HG02852 (cell line): ENCODE measurements around the gene CACNA1D.

ENCODE experiments used
- ATAC-seq: cut with Tn5 transposase; IDR thresholded peaks from one replicate; pipeline ENCODE4 v1.9.1; 2021; ENCODE audit warnings: mild to moderate bottlenecking, moderate library complexity; ENCODE audit not compliant: unreplicated experiment

CACNA1D gene

DNA sequence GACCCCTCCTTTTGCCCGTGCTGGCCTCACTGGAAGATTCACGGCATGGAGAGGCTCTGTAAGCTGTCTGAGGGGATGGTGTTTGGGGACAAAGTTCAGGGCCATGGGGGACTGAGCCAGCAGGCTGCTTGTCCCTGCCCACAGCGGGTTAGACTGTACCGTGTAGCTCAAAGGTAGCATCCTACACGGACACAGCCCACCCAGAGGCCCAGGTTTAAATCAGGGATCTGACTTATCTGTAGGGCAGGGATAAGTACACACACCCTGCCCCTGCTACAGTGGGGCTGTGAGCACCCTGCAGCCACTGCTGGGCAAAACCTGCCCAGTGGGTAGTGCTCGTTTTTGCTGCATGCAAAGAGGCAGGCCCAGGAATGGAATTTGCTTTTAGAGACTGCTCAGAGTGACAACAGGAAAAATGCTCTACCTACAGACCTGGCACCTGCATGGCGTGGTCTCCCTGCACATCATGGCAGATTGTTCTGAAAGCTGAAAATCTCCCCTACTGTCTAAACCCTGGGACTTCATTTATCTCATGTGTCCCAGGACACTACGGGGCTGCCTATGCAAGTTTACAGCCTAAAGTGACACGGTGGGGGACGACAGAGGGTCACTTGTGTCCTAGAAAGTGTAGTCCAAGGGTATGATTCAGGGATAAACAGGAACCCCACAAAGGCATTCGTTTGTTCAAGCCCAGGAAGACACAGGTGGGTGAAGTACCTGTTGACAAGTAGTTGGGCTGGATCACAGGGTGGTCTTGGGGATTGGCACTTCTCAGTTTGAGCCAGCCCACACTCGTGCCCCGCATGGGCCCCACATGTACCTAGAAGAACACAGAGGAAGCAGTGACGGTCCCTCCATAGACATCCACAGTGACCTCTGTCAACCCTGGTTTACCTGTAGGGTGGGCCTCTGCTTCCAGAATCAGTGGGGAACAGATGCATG, 324.1 kb downstream of the CACNA1D start:
- no peak for ATAC-seq

- no peak for ATAC-seq
Measured at GRCh38 chr3:53819163-53819868, 324.9 kb downstream of the CACNA1D start.

GRCh38 chr3:53820084-53820483, 325.7 kb downstream of the CACNA1D start:
- ATAC-seq = no peak

- no peak for ATAC-seq
Measured at GRCh38 chr3:53820756-53821580, 326.6 kb downstream of the CACNA1D start.

GRCh38 chr3:53821631-53822121, 327.3 kb downstream of the CACNA1D start:
- peak; percentile 64 for ATAC-seq

DNA sequence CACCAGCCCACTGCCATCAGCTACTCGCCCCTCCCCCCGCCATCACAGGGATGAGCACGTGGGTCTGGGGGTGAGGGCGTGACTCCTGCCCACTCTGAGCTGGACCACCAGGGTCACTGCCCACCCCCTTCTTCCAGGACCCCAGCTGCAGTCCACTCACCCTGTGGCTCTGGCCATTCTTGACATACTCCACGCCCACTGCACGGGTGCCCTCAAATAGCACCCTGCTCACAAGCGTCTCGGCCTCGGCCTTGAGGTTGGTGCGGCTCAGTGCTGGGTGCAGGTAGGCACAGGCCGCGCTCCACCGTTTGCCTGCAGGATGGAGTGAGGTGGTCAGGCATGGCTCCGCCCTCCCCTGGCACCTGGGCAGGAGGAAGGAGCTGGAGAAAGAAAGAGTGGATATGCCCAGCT, 327.9 kb downstream of the CACNA1D start:
- ATAC-seq = no peak

GRCh38 chr3:53823026-53823955, 328.9 kb downstream of the CACNA1D start:
- ATAC-seq = no peak

- ATAC-seq = no peak
Measured at GRCh38 chr3:53823956-53824657, 329.7 kb downstream of the CACNA1D start.

DNA sequence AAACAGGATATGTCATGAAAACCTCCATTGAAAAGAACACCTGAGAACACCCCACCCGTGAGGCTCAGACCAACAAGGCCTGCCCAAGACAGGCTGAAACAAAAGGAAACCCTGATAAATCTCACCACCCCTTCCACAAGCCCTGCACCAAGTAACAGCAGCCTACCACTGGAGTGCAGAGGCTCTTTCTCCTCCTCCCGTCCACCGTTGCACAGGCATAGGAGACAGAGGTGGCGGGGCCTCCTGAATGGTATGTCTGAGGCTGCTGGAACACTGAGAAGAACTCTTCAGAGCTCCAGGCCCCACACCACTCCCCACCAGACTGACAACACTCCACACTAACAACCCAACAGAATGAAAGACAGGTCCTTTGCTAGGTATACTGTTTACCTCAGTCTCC, 330.4 kb downstream of the CACNA1D start:
- no peak for ATAC-seq

GRCh38 chr3:53826048-53826447, 331.6 kb downstream of the CACNA1D start:
- ATAC-seq = no peak

- no peak for ATAC-seq
Measured at GRCh38 chr3:53828581-53828980, 334.2 kb downstream of the CACNA1D start.

- no peak for ATAC-seq
Measured at GRCh38 chr3:53829605-53830004, 335.2 kb downstream of the CACNA1D start.

- ATAC-seq = no peak
Measured at GRCh38 chr3:53830944-53831343, 336.5 kb downstream of the CACNA1D start.

DNA sequence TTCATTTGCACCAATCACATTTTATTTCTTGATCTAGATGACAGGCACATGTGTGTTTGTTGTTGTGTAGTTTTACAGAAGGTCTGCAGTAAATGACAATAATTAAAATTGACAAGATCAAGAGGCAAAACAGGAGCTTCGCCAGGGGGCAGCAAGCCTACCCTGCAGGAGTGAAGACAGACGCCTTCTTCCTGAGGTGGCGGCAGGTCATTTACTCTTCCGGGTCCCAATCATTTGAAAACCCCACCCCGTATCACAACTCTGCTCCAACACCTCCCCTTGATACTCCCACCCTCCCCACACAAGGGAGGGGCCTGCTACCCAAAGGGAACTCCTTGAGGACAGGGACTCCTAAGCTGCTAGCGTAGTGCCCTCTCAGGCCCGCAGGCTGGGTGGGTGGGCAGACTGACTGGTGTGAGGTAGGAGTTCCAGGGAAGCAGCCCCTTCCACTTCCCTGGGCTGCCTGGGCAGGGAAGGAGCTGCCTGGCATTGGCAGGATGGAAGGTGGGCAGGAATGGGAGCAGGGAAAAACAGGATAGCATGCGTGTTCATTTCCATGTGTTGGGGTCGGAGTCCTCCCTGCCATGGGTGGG, 338.7 kb downstream of the CACNA1D start:
- ATAC-seq = no peak

DNA sequence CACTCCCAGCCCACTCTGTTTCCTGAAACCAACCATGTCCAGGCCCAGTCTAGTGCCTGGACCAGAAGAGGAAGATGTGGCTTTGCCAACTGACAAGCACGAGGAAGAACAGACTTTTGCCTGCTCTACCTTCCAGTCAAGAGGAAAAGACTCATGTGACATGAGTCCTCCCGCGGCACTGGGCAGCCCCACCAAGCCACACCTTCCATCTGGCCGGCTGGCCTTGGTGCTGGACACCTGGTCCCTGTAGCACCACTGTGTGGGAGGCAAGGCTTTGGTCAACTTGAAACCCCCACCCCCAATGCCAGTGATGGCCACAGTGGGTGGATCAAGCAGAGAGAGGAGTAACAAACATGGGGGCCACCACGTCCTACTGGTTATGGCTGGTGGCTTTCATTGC, 339.3 kb downstream of the CACNA1D start:
- ATAC-seq = no peak

DNA sequence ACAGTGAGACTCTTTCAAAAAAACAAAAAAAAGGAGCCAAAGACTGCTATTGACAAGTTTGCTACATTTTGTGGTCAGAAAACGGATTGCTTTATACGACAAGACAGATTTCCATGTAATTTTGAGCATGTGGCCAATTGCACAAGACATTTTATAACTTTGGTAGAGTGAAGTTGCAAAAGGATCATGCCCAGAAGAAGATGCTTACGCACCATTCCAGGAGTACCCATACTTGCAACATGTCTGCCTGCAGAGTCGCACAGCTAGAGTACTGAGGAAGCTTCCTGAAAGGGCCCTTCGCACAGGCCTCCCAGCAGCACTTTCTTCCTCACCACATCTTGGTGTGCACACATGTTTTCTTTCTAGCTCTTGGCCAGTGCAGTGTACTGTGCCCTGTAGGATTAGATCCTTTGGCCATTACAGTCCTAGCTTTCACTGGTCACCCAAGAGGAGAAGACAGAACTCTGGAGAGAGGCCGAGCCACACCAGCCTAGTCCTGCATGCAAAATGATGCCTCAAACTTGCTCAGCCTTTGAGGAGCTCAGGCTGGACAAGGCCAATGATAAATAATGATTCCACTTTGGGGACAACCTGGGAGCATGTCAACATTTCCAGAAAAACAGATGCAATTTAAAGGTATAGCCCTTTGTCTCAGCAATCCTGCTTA, 340.2 kb downstream of the CACNA1D start:
- ATAC-seq = no peak

DNA sequence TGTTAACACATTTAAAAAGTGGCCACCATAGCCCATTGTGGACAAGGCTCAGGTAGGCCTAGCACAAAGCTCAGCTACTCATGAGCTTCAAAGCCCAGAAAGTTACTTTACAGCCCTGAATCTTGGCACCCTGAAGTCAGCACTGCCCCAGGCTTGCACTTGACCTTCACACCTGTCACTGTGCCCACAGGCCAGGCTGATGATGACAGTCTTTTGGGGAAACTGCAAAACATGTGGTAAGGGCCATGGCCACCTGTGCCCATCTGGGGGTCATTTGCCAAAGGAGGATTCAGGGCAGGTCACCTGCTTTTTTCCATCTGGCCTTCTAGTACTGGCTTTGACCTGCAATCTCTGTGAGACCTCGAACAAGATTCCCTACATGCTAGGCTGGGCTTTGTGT, 340.8 kb downstream of the CACNA1D start:
- no peak for ATAC-seq

DNA sequence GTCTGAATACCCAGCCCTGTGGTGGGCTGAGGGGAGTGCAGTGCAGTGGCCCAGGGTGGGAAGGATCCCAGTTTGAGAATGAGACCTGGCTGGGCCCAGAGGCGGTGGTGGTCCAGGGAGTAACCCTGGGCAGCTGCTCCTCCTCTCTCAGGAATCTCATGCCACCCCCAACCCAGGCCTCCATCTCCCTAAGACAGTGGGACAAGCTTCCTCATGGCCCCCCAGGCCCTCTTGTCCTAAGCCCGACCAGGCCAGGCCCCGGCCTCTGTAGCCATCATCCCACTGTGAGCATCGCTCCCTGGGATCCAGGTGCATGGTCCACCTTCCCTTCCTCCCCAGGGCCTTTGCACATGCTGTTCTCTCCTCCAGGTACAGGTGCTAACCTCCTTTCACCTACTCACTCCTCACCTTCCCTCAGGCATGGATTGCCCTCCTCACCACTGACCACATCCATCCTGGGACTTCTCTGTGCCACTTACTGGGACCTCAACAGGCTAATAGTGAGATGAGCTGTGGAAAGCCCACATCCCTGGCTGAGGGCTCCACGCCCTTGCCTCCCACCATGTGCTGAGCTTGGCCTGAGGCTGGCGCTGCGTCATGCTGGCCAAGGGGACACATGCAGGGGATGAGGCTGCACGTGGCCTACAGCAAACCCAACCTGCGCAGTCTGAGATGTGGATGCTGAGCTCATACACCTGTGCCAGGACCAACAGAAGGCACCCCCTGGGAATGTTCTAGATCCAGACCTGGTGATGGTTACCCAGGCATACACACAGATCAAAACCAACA, 341.9 kb downstream of the CACNA1D start:
- no peak for ATAC-seq
